Sigmoid colon (tissue), 4 donors: ENCODE data around the gene SLC7A5.

Experiments
- CTCF ChIP-seq, 4 experiments: fragments of 450-650 bp in 3 of 4; fragments of 200-600 bp in 1 of 4; IDR thresholded peaks; one replicate each; pipeline ENCODE4 v1.5.1; 2016 to 2019; ENCODE audit warnings: antibody characterized with exemption in 4 of 4, mild to moderate bottlenecking in 3 of 4, moderate library complexity in 2 of 4
- POLR2AphosphoS5 ChIP-seq, 4 donors: sonication (generic); formaldehyde crosslinking; IDR thresholded peaks; one replicate each; pipeline ENCODE4 v1.6.1; 2017; ENCODE audit warnings: antibody characterized with exemption in 4 of 4

GRCh38 chr16:87780385-87780989 is 88.8 kb downstream of the SLC7A5 start:
- TF ChIP-seq CTCF (IDR thresholded peaks at IDR 0.05) (no peak), POLR2AphosphoS5 (IDR thresholded peaks at IDR 0.05) (no peak)
